ENCODE measurements around the gene HNRNPUL2. TPM values are rescaled to one million over a fixed set of nuclear protein-coding genes. Genes with fewer than 3 reads are reported as not detected.
A peak's percentile ranks its signal among the peaks of the same experiment; 100 is the strongest.

The HNRNPUL2 gene
- total RNA-seq, 3 donors from 2014 or later (not counting 1 experiment from before 2014, with no cell fraction given) = 58.0 to 73.1 (median 69.3) TPM

- Histone ChIP-seq H3K27me3 (ENCODE audit: control insufficient read depth, insufficient read depth, low read length) (no peaks in the 10 kb centered on the region), H3K36me3 (ENCODE audit: control insufficient read depth, insufficient read depth, low read length) (no peaks in the 10 kb centered on the region), H3K9me3 (ENCODE audit: control insufficient read depth, insufficient read depth, low read length) (no peaks in the 10 kb centered on the region), H3K4me3 (ENCODE audit: low read length) (no peak overlapping the region), H3K4me1 (ENCODE audit: control insufficient read depth, insufficient read depth, low read length) (peaks cover 31% of the 10 kb centered on the region), H3K27ac (ENCODE audit: low read length) (no peak overlapping the region)
- Mint-ChIP-seq H3K36me3 (no peaks in the 10 kb centered on the region), H3K9me3 (no peaks in the 10 kb centered on the region), H3K27ac (no peak overlapping the region), H3K4me3 (no peak overlapping the region), H3K27me3 (ENCODE audit: low read depth in 2 of 2) (no peaks in the 10 kb centered on the region), H3K4me1 (peaks cover 23 to 25% of the 10 kb centered on the region in 2 donors)
- ATAC-seq (no peak), DNase-seq (no peak)
- intact Hi-C loops (cut with micrococcal nuclease) = no loop called here
- 89% methylated on average over 5 of the region's 9 CpGs for WGBS (ENCODE audit: insufficient coverage)
- TF ChIP-seq CTCF (IDR thresholded peaks at IDR 0.05) = no peak
These were observed 30.9 kb upstream of the HNRNPUL2 start for GRCh38 chr11:62757846-62758788.

- Mint-ChIP-seq H3K9me3 (no peaks in the 10 kb centered on the region), H3K36me3 (no peaks in the 10 kb centered on the region), H3K4me3 (peak overlapping the region; percentile 53), H3K4me1 (peaks cover 7 to 9% of the 10 kb centered on the region in 2 donors), H3K27me3 (ENCODE audit: low read depth in 2 of 2) (no peaks in the 10 kb centered on the region), H3K27ac (no peak overlapping the region)
- 93% methylated on average over 9 of the region's 10 CpGs for WGBS (ENCODE audit: insufficient coverage)
- TF ChIP-seq CTCF (IDR thresholded peaks at IDR 0.05) = no peak
- Histone ChIP-seq H3K27me3 (ENCODE audit: control insufficient read depth, insufficient read depth, low read length) (no peaks in the 10 kb centered on the region), H3K9me3 (ENCODE audit: control insufficient read depth, insufficient read depth, low read length) (no peaks in the 10 kb centered on the region), H3K4me3 (ENCODE audit: low read length) (no peak overlapping the region), H3K27ac (ENCODE audit: low read length) (no peak overlapping the region), H3K36me3 (ENCODE audit: control insufficient read depth, insufficient read depth, low read length) (peaks cover 6% of the 10 kb centered on the region), H3K4me1 (ENCODE audit: control insufficient read depth, insufficient read depth, low read length) (peaks cover 22% of the 10 kb centered on the region)
- intact Hi-C loops (cut with micrococcal nuclease) = loop anchor here (2.0 kb wide), 1 partner anchor 32 kb away; the partner anchor contains the start of gene TMEM179B
- ATAC-seq = no peak
- DNase-seq = no peak
These were observed 27.9 kb upstream of the HNRNPUL2 start for GRCh38 chr11:62755086-62755615.

- intact Hi-C loops (cut with micrococcal nuclease) = loop anchor here (1.0 to 2.0 kb wide), 4 partner anchors 7 to 45 kb away; partner anchors contain the start of genes HNRNPUL2, POLR2G and TMEM179B
- ATAC-seq = peak; percentile 92 to 98 (median 94)
These were observed 26.7 kb upstream of the HNRNPUL2 start, which contains the start of gene ZBTB3 for GRCh38 chr11:62753736-62754603. Gene ZBTB3 (minus strand): TSS chr11:62754160. CDS start chr11:62753664, 496 bp downstream.

More at GRCh38 chr11:62753736-62754603, 26.7 kb upstream of the HNRNPUL2 start, which contains the start of gene ZBTB3:
- peak within 1 kb of the TSS; percentile 91 to 96 for H3K27ac Mint-ChIP-seq
- Histone ChIP-seq H3K36me3 (ENCODE audit: control insufficient read depth, insufficient read depth, low read length) (peaks cover 6% of the 10 kb centered on the region), H3K27ac (ENCODE audit: low read length) (peak within 1 kb of the TSS; percentile 81), H3K27me3 (ENCODE audit: control insufficient read depth, insufficient read depth, low read length) (no peaks in the 10 kb centered on the region), H3K4me1 (ENCODE audit: control insufficient read depth, insufficient read depth, low read length) (peaks cover 22% of the 10 kb centered on the region), H3K4me3 (ENCODE audit: low read length) (peak within 1 kb of the TSS; percentile 83), H3K9me3 (ENCODE audit: control insufficient read depth, insufficient read depth, low read length) (no peaks in the 10 kb centered on the region)
- H3K27me3 Mint-ChIP-seq (ENCODE audit: low read depth in 2 of 2) = no peaks in the 10 kb centered on the region
- H3K36me3 Mint-ChIP-seq = no peaks in the 10 kb centered on the region
- peak; percentile 93 to 99 for DNase-seq
- TF ChIP-seq CTCF (IDR thresholded peaks at IDR 0.05) = no peak
- H3K4me1 Mint-ChIP-seq = peaks cover 9 to 10% of the 10 kb centered on the region in 2 donors
- WGBS (ENCODE audit: insufficient coverage) = under 1% methylated on average over 47 of the region's 47 CpGs
- peak within 1 kb of the TSS; percentile 96 for H3K4me3 Mint-ChIP-seq
- no peaks in the 10 kb centered on the region for H3K9me3 Mint-ChIP-seq

All from natural killer cell (primary cell).